Mesendoderm (in vitro differentiated cells): Measurements from ENCODE around the gene NR1I2.

Experiments used
- DNase-seq: peaks from one replicate; pipeline ENCODE4 v3.0.0; 2013
- H2AK5ac ChIP-seq: 2 replicates; pipeline ENCODE4 v1.6.1; 2013; ENCODE audit warnings: low read length, inconsistent platforms
- H2BK120ac ChIP-seq: 2 replicates; pipeline ENCODE4 v1.6.1; 2013; ENCODE audit warnings: low read depth, mild to moderate bottlenecking, low read length, moderate library complexity, mixed read lengths
- H2BK15ac ChIP-seq: replicated peaks from 2 replicates; pipeline ENCODE4 v1.6.1; 2013; ENCODE audit warnings: low read depth, mild to moderate bottlenecking, moderate library complexity
- H2BK5ac ChIP-seq: 2 replicates; pipeline ENCODE4 v1.6.1; 2013; ENCODE audit warnings: low read length, inconsistent platforms
- H3K18ac ChIP-seq: 2 replicates; pipeline ENCODE4 v1.6.1; 2013; ENCODE audit warnings: mild to moderate bottlenecking, low read length, mixed read lengths
- H3K23ac ChIP-seq: one replicate; pipeline ENCODE4 v1.6.1; 2013; ENCODE audit warnings: low read length
- H3K27ac ChIP-seq: 2 replicates; pipeline ENCODE4 v1.5.1; 2013; ENCODE audit warnings: low read depth, mild to moderate bottlenecking, inconsistent platforms, low read length, moderate library complexity
- H3K27me3 ChIP-seq: 2 replicates; pipeline ENCODE4 v1.6.1; 2013; ENCODE audit warnings: low read length, control low read depth, mild to moderate bottlenecking, inconsistent platforms; ENCODE audit not compliant: insufficient read depth, poor library complexity
- H3K36me3 ChIP-seq: 2 replicates; pipeline ENCODE4 v1.6.1; 2013; ENCODE audit warnings: low read length, inconsistent platforms; ENCODE audit not compliant: control insufficient read depth, insufficient read depth
- H3K4ac ChIP-seq: one replicate; pipeline ENCODE4 v1.6.1; 2013; ENCODE audit warnings: low read depth, mild to moderate bottlenecking, low read length, moderate library complexity
- H3K4me1 ChIP-seq: 2 replicates; pipeline ENCODE4 v1.6.1; 2013; ENCODE audit warnings: low read depth, low read length, inconsistent platforms; ENCODE audit not compliant: control insufficient read depth
- H3K4me2 ChIP-seq: 2 replicates; pipeline ENCODE4 v1.6.1; 2013; ENCODE audit warnings: low read length
- H3K4me3 ChIP-seq: 2 replicates; pipeline ENCODE4 v1.5.1; 2013; ENCODE audit warnings: mild to moderate bottlenecking, low read length
- H3K56ac ChIP-seq: one replicate; pipeline ENCODE4 v1.6.1; 2013; ENCODE audit warnings: low read length
- H3K79me1 ChIP-seq: 2 replicates; pipeline ENCODE4 v1.6.1; 2013; ENCODE audit warnings: low read length, inconsistent platforms
- H3K79me2 ChIP-seq: 2 replicates; pipeline ENCODE4 v1.6.1; 2013; ENCODE audit warnings: mild to moderate bottlenecking, low read length; ENCODE audit not compliant: control insufficient read depth, insufficient read depth
- H3K9ac ChIP-seq: 2 replicates; pipeline ENCODE4 v1.6.1; 2013; ENCODE audit warnings: low read length, inconsistent platforms
- H4K5ac ChIP-seq: one replicate; pipeline ENCODE4 v1.6.1; 2013; ENCODE audit warnings: low read length
- H4K8ac ChIP-seq: one replicate; pipeline ENCODE4 v1.6.1; 2013; ENCODE audit warnings: low read depth, mild to moderate bottlenecking, control low read depth, low read length, moderate library complexity
- WGBS: extraction: QIAGEN DNeasy Blood & Tissue Kit; methylation state at CpG from one replicate; pipeline ENCODE4 v1.1.7; 2013; ENCODE audit warnings: low lambda C conversion rate, missing lambda C conversion rate; ENCODE audit not compliant: insufficient coverage; ENCODE audit errors: extremely low coverage; 5-methylcytosine and 5-hydroxymethylcytosine counted together

The NR1I2 gene

DNA sequence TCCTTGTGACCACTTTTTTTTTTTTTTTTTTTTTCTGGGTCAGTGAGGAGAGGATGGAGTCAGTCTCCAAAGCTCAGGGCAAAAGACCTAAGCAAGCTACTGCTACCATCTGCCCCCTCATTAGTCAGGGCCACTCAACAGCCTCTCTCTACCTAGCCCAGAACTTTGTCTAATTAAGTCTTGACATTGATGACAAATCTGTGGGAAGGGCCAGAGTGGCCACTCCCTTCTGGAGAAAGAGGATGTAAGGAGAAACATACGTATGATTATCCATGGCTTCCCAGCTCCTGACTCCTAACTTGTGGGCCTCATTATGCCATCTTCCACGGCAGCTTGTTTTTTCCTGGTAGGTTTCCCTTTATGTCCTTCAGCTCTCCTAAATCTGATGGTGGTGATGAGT, 37.9 kb downstream of the NR1I2 start:
- no peaks in the 10 kb centered on the region for H3K36me3 ChIP-seq

DNA sequence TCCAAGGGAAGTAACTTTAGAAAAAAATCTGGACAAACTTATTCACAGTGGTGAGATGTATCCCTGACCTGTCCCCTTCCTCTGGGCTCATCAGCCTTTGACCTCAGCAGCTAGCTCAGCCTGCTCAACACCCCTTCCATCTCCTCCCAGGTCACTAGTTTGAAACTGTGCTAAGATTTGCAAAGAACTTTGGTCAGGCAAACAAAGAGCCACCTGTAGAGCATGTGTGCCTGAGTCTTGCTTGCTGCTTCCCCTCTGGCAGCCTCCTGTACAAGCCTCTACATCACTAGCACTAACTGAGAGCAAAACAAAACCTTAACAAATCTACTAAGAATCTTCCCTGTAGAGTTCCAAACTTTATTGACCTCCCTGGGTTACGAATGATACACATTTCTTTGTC, 43.9 kb downstream of the NR1I2 start:
- WGBS: no CpG with 5 or more reads among the region's 1 CpG
- Histone ChIP-seq H3K4me3 (no peak overlapping the region), H3K56ac (no peak overlapping the region), H3K36me3 (no peaks in the 10 kb centered on the region), H3K18ac (no peak overlapping the region), H3K4ac (no peak overlapping the region), H3K27ac (no peak overlapping the region), H3K27me3 (no peaks in the 10 kb centered on the region), H3K79me1 (peaks cover 1% of the 10 kb centered on the region), H3K4me1 (no peaks in the 10 kb centered on the region), H3K9ac (no peak overlapping the region), H3K79me2 (no peaks in the 10 kb centered on the region), H4K8ac (no peak overlapping the region), H3K4me2 (no peak overlapping the region), H2BK15ac (no peak overlapping the region), H2BK5ac (no peak overlapping the region), H2BK120ac (no peak overlapping the region), H2AK5ac (no peak overlapping the region), H4K5ac (no peak overlapping the region), H3K23ac (no peak overlapping the region)
- DNase-seq: no peak

More for the DNA sequence above, 37.9 kb downstream of the NR1I2 start:
- Histone ChIP-seq H4K5ac (no peak overlapping the region), H3K27ac (no peak overlapping the region), H3K23ac (no peak overlapping the region), H2AK5ac (no peak overlapping the region), H3K9ac (no peak overlapping the region), H3K79me1 (no peaks in the 10 kb centered on the region), H3K4me2 (no peak overlapping the region), H3K18ac (no peak overlapping the region), H3K4ac (no peak overlapping the region), H3K27me3 (no peaks in the 10 kb centered on the region), H3K4me3 (no peak overlapping the region), H2BK5ac (no peak overlapping the region), H3K56ac (no peak overlapping the region), H2BK120ac (no peak overlapping the region), H3K79me2 (no peaks in the 10 kb centered on the region), H3K4me1 (no peaks in the 10 kb centered on the region), H2BK15ac (no peak overlapping the region), H4K8ac (no peak overlapping the region)
- no CpG with 5 or more reads among the region's 2 CpGs for WGBS
- no peak for DNase-seq

DNA sequence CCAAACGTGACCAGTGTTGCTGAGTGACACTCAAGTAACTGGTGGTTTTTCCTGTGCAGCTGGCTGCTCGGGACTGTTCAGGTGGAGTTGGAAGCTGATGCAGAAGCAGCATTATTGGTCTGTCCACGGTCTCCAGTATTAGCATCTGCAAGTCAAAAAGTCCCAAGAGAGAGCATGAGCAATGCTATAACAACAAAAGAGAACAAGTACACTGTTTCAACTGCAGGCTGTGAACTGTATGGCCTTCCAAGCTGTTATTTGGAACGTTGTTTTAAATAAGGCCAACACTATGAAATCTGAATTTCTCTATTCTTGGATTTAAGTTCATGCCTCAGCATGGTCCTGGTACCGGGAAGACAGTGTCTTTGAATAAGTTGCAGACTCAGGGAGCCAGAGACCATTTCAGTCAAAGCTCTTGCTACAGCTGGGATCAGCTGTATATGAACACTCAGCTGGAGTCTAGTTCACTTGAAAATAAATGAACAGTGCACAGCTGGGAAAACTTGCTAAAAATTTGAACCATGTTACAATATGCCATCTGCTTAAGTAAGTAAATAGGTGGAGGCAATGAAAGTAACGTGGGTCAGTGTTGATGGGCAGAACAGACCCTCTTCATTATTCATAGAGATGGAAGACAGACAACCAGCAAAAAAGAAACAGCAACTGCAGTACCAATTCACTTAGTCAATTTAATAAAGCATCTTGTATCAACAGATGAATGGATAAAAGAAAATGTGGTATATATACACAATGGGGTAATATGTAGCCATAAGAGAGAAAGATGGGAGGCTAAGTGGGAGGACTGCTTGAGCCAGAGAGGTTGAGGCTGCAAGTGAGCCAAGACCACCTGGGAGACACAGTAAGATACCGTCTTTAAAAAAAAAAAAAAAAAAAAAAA, 45.1 kb downstream of the NR1I2 start:
- WGBS: no CpG with 5 or more reads among the region's 7 CpGs
- Histone ChIP-seq H3K36me3 (no peaks in the 10 kb centered on the region), H3K4ac (no peak overlapping the region), H3K79me1 (peaks cover 1% of the 10 kb centered on the region), H3K27ac (no peak overlapping the region), H3K4me3 (no peak overlapping the region), H3K4me1 (no peaks in the 10 kb centered on the region), H2BK120ac (no peak overlapping the region), H4K8ac (no peak overlapping the region), H2BK15ac (no peak overlapping the region), H3K23ac (no peak overlapping the region), H3K79me2 (no peaks in the 10 kb centered on the region), H3K4me2 (no peak overlapping the region), H3K9ac (no peak overlapping the region), H4K5ac (no peak overlapping the region), H3K56ac (no peak overlapping the region), H2BK5ac (no peak overlapping the region), H3K27me3 (no peaks in the 10 kb centered on the region), H3K18ac (no peak overlapping the region), H2AK5ac (no peak overlapping the region)
- no peak for DNase-seq

DNA sequence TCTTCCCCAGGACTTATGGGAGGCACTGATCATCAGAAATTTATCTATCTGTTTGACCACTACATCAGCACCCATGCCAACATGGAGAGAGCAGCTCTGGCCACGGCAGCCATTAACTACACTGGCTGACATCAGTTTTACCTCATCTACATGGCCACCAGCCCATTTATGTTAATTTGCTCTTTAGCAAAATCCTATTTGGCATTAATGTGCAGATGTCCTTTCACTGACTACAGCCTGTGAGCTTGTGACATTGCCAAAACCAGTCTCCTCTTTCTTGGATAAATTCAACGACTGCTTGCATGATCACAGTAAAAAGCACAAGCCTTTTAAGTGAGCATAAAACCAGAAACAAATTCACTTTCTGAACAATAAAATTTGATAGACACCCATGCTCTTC, 47.5 kb downstream of the NR1I2 start:
- Histone ChIP-seq H2BK5ac (no peak overlapping the region), H3K4ac (no peak overlapping the region), H2BK120ac (no peak overlapping the region), H2AK5ac (no peak overlapping the region), H3K27me3 (no peaks in the 10 kb centered on the region), H3K4me2 (no peak overlapping the region), H3K36me3 (no peaks in the 10 kb centered on the region), H3K79me2 (no peaks in the 10 kb centered on the region), H3K4me1 (no peaks in the 10 kb centered on the region), H4K8ac (no peak overlapping the region), H3K9ac (no peak overlapping the region), H3K79me1 (peaks cover 1% of the 10 kb centered on the region), H3K18ac (no peak overlapping the region), H3K27ac (no peak overlapping the region), H2BK15ac (no peak overlapping the region), H3K56ac (no peak overlapping the region), H3K23ac (no peak overlapping the region), H3K4me3 (no peak overlapping the region), H4K5ac (no peak overlapping the region)
- DNase-seq: no peak
- no CpG with 5 or more reads among the region's 2 CpGs for WGBS

DNA sequence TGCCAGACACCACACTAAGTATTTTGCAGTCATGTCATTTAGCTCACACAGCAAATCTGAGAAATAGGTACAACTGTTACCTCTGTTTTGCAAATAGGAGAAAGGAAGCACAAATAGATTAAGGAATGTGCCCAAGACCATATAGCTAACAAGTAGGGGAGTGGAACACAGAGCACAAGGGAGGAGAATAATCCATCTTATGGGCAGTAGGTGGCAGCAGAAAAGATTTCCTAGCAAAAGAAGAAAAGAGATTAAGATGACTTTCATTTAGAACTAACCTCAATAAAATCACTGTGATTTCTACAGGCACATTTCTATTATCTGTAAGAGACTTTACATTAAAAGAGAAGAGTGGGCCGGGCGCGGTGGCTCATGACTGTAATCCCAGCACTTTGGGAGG, 49.1 kb downstream of the NR1I2 start:
- no peak overlapping the region for H3K9ac ChIP-seq
- H3K18ac ChIP-seq: no peak overlapping the region
- no peak overlapping the region for H3K27ac ChIP-seq
- no peak overlapping the region for H3K23ac ChIP-seq
- H3K79me2 ChIP-seq: no peaks in the 10 kb centered on the region
- no peak overlapping the region for H4K8ac ChIP-seq
- no peak overlapping the region for H2BK120ac ChIP-seq
- no peak overlapping the region for H4K5ac ChIP-seq
- H3K4me1 ChIP-seq: no peaks in the 10 kb centered on the region
- WGBS: no CpG with 5 or more reads among the region's 3 CpGs
- H2AK5ac ChIP-seq: no peak overlapping the region
- no peak overlapping the region for H3K4me3 ChIP-seq
- no peak overlapping the region for H2BK15ac ChIP-seq
- peaks cover 1% of the 10 kb centered on the region for H3K79me1 ChIP-seq
- H3K56ac ChIP-seq: no peak overlapping the region
- H2BK5ac ChIP-seq: no peak overlapping the region
- peak; percentile 35 for DNase-seq
- no peaks in the 10 kb centered on the region for H3K36me3 ChIP-seq
- no peaks in the 10 kb centered on the region for H3K27me3 ChIP-seq
- no peak overlapping the region for H3K4me2 ChIP-seq
- no peak overlapping the region for H3K4ac ChIP-seq

DNA sequence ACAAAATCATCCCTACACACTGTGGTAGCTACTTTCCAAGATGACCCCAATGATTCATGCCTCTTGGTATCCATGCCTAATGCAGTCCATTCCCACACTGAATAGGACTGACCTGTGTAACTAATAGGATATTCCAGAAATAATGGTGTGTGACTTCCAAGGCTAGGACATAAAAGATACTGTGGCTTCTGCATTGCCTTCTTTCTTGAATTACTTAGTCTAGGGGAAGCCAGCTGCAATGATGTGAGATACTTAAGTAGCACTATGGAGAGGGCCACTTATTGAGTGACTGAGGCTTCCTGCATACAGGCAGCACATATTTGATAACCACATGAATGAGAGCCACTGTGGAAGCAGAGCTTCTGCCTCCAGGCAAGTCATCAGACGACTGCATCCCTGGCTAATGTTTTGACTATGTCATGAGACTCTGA, 50.1 kb downstream of the NR1I2 start:
- Histone ChIP-seq H3K4me2 (no peak overlapping the region), H4K8ac (no peak overlapping the region), H2BK5ac (no peak overlapping the region), H3K79me1 (peaks cover 1% of the 10 kb centered on the region), H3K79me2 (no peaks in the 10 kb centered on the region), H3K23ac (no peak overlapping the region), H3K4ac (no peak overlapping the region), H3K4me1 (no peaks in the 10 kb centered on the region), H2AK5ac (no peak overlapping the region), H3K4me3 (no peak overlapping the region), H3K27me3 (no peaks in the 10 kb centered on the region), H3K9ac (no peak overlapping the region), H2BK15ac (no peak overlapping the region), H4K5ac (no peak overlapping the region), H3K36me3 (no peaks in the 10 kb centered on the region), H3K27ac (no peak overlapping the region), H2BK120ac (no peak overlapping the region), H3K18ac (no peak overlapping the region), H3K56ac (no peak overlapping the region)
- no CpG with 5 or more reads among the region's 1 CpG for whole genome bisulfite sequencing
- DNase-seq: peak; percentile 76
